Spleen (tissue), 11 donors: ENCODE measurements around the gene RAB1A. TPM values are rescaled to one million over a fixed set of nuclear protein-coding genes. Genes with fewer than 3 reads are reported as not detected.

ENCODE experiments used
- DNase-seq: peaks from one replicate; pipeline ENCODE4 v3.0.0-alpha.2; 2020
- H3K27ac ChIP-seq, 8 donors: fragments of 200-600 bp; sonication (generic) in 7 of 8; 1 replicate in 4 of 8; 2 replicates in 4 of 8; pipeline versions ENCODE4 v1.5.0 to v1.8.0; 2016 to 2021; ENCODE audit warnings: inconsistent platforms in 4 of 8, mild to moderate bottlenecking in 4 of 8, moderate library complexity in 1 of 8
- H3K27me3 ChIP-seq, 7 donors: fragments of 200-600 bp; sonication (generic) in 6 of 7; replicated peaks in 1 of 7; 1 replicate in 4 of 7; 2 replicates in 3 of 7; pipeline versions ENCODE4 v1.5.0 to v1.8.0; 2016 to 2021; ENCODE audit warnings: inconsistent platforms in 3 of 7, mild to moderate bottlenecking in 1 of 7
- H3K36me3 ChIP-seq, 6 donors: fragments of 200-600 bp; sonication (generic) in 5 of 6; 1 replicate in 4 of 6; 2 replicates in 2 of 6; pipeline versions ENCODE4 v1.5.0 to v1.8.0; 2016 to 2021; ENCODE audit warnings: inconsistent platforms in 2 of 6
- H3K4me1 ChIP-seq, 6 donors: fragments of 200-600 bp; sonication (generic) in 5 of 6; 1 replicate in 3 of 6; 2 replicates in 3 of 6; pipeline versions ENCODE4 v1.5.0 to v1.8.0; 2016 to 2021; ENCODE audit warnings: inconsistent platforms in 3 of 6
- H3K4me3 ChIP-seq, 8 donors: fragments of 200-600 bp; sonication (generic) in 7 of 8; 1 replicate in 4 of 8; 2 replicates in 4 of 8; pipeline versions ENCODE4 v1.5.0 to v1.8.0; 2016 to 2021; ENCODE audit warnings: inconsistent platforms in 4 of 8, mild to moderate bottlenecking in 4 of 8, moderate library complexity in 2 of 8
- H3K9me3 ChIP-seq, 8 donors: fragments of 200-600 bp; sonication (generic) in 7 of 8; 1 replicate in 4 of 8; 2 replicates in 4 of 8; pipeline versions ENCODE4 v1.5.0 to v1.8.0; 2016 to 2021; ENCODE audit warnings: inconsistent platforms in 4 of 8
- POLR2A ChIP-seq, 3 donors: fragments of 450-650 bp; IDR thresholded peaks; one replicate each; pipeline ENCODE4 v1.5.1; 2017; ENCODE audit warnings: antibody characterized with exemption in 3 of 3, mild to moderate bottlenecking in 1 of 3
- POLR2AphosphoS5 ChIP-seq, 3 donors: sonication (generic); formaldehyde crosslinking; IDR thresholded peaks; one replicate each; pipeline ENCODE4 v1.5.1; 2017; ENCODE audit warnings: antibody characterized with exemption in 3 of 3
- WGBS, 5 donors: extraction: QIAGEN DNeasy Blood & Tissue Kit in 3 of 5; methylation state at CpG; one replicate each; pipeline versions ENCODE4 v1.1.5 to v1.1.7; 2013 to 2018; 5-methylcytosine and 5-hydroxymethylcytosine counted together
- intact Hi-C: fragments of 100-400 bp; cut with DNase I; formaldehyde crosslinking; loops from one replicate; pipeline ENCODE4 v1.15.0; 2023; ENCODE audit warnings: low total_unique reads
- polyA plus RNA-seq, 3 donors: library from polyadenylated mRNA; stranded (reverse); fragments of 200-250 nt; gene quantifications; one replicate each; pipeline ENCODE4 v1.2.1, GENCODE V29; 2013
- total RNA-seq, 7 donors: library from RNA; depleted of rRNA in 3 of 7; stranded (reverse); fragments of >200 nt in 3 of 7; fragmentation: NEBNext Ultra II Directional in 4 of 7; extraction: Animal tissue kit (Norgen Biotek cat#: 25700) in 4 of 7; gene quantifications; one replicate each; pipeline versions ENCODE4 v1.1.0 to v1.2.1, GENCODE V29; 2016 to 2021
- TF ChIP-seq, protein P1 (sequence below), 11 experiments: fragments of 200-600 bp in 7 of 11; fragments of 450-650 bp in 4 of 11; sonication (generic) in 4 of 11; IDR thresholded peaks in 8 of 11; conservative IDR thresholded peaks in 3 of 11; 1 replicate in 7 of 11; 2 replicates in 4 of 11; pipeline versions ENCODE4 v1.4.0 to v1.8.0; 2016 to 2021; ENCODE audit warnings: antibody characterized with exemption in 11 of 11, inconsistent platforms in 4 of 11, mild to moderate bottlenecking in 1 of 11
- donor health status: healthy with polysubstance abuse.
- donor health status: DM: no; HTN: no; CAD: no; lungs with moderate emphysema.
- donor health status: DM: no; HTN: no; CAD: no.
- donor health status: Bipolar disorder and iron deficiency.
- donor health status: healthy.
- donor health status: DM: no; HTN: no; CAD: no.
- donor health status: DM: yes; HTN: yes; CAD: no.

RAB1A gene
- total and polyA plus RNA-seq, 10 donors = 47.7 to 101 (median 88.2) TPM

DNA sequence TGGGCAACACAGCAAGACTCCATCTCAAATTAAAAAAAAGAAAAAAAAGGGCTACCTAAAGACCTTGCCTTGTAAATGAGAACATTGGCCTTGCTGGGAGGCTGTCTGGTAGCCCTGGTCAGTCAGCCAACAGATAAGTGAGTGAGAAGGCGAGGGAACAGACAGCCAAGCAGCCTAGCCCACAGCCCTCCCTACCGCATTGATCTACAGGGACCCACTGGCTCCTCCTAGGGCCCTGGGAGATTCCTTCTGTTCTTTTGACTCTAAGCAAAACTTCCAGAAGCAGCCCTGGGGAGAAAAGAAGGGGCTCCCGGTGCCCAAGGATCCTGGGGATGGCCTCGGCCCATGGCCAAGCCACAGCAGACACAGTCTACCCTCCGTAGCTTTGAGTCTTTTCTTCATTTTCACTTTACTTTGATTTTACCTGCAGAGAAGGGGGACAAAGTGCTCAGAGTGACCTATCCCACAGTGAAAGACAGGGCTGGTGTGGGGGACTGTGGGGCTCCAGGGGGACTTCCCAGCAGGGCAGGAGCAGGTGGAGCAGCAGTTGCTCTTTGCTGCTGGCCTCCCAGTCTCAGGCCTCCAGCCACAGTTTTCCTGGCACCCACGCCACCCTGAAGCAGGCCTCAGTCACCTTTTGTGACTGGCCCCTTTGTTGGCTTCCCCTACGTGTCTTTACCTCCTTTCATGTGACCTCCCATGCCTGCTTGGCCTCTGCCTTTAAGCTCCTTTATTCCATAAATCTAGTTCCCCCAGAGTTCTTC lies 68.6 kb downstream of the RAB1A start:
- intact Hi-C loops = loop anchor here (10.0 kb wide), 1 partner anchor 63 kb away; no protein-coding TSS in a partner anchor
- H3K4me1 ChIP-seq = peaks cover 30 to 96% (median 63%) of the 10 kb centered on the region in 6 donors
- DNase-seq = no peak
- WGBS, 5 donors = 85 to 88% (median 87%) methylated on average over 7 of the region's 7 CpGs
- TF ChIP-seq POLR2AphosphoS5 (IDR thresholded peaks at IDR 0.05) (no peak), POLR2A (IDR thresholded peaks at IDR 0.05) (no peak)
- TF ChIP-seq, protein P1, sequence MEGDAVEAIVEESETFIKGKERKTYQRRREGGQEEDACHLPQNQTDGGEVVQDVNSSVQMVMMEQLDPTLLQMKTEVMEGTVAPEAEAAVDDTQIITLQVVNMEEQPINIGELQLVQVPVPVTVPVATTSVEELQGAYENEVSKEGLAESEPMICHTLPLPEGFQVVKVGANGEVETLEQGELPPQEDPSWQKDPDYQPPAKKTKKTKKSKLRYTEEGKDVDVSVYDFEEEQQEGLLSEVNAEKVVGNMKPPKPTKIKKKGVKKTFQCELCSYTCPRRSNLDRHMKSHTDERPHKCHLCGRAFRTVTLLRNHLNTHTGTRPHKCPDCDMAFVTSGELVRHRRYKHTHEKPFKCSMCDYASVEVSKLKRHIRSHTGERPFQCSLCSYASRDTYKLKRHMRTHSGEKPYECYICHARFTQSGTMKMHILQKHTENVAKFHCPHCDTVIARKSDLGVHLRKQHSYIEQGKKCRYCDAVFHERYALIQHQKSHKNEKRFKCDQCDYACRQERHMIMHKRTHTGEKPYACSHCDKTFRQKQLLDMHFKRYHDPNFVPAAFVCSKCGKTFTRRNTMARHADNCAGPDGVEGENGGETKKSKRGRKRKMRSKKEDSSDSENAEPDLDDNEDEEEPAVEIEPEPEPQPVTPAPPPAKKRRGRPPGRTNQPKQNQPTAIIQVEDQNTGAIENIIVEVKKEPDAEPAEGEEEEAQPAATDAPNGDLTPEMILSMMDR (IDR thresholded peaks at IDR 0.05 in 8 of 11, conservative IDR thresholded peaks at IDR 0.05 in 3 of 11) = no peak
- no peaks in the 10 kb centered on the region for H3K27me3 ChIP-seq
- H3K4me3 ChIP-seq = no peak overlapping the region
- H3K36me3 ChIP-seq = no peaks in the 10 kb centered on the region
- no peak overlapping the region for H3K27ac ChIP-seq
- H3K9me3 ChIP-seq = no peaks in the 10 kb centered on the region

DNA sequence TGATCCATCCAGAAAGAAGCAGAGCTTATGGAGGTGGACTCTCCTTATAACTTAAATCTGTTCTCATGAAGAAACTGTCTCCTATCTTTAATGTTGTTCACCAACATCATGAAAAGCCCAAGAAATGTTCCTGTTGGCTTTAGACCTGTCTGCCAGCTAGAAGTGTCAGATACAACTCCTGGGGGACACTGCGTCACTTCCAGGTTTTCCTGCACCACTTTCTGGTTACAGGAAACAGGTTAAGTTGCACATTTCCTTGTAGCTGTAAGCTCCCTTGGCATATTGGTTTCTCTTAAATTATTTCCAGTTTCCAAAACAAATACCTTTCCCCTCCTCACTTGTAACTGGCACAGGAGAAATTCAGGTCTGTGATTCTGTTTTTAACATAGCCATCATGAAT lies 70.8 kb downstream of the RAB1A start:
- intact Hi-C loops = no loop called here
- no peaks in the 10 kb centered on the region for H3K27me3 ChIP-seq
- no peak for TF ChIP-seq POLR2A (IDR thresholded peaks at IDR 0.05)
- TF ChIP-seq POLR2AphosphoS5 (IDR thresholded peaks at IDR 0.05) = peak in 1 of 3 donors; percentile 74
- TF ChIP-seq, protein P1 (IDR thresholded peaks at IDR 0.05 in 8 of 11, conservative IDR thresholded peaks at IDR 0.05 in 3 of 11) = no peak
- no peak overlapping the region for H3K4me3 ChIP-seq
- WGBS, 5 donors = 35 to 59% (median 44%) methylated on average over 1 of the region's 1 CpG
- no peaks in the 10 kb centered on the region for H3K36me3 ChIP-seq
- peak overlapping the region in 6 of 8 donors; percentile 21 to 65 (median 50) for H3K27ac ChIP-seq
- DNase-seq = no peak
- H3K9me3 ChIP-seq = no peaks in the 10 kb centered on the region
- peaks cover 30 to 90% (median 61%) of the 10 kb centered on the region in 6 donors for H3K4me1 ChIP-seq

DNA sequence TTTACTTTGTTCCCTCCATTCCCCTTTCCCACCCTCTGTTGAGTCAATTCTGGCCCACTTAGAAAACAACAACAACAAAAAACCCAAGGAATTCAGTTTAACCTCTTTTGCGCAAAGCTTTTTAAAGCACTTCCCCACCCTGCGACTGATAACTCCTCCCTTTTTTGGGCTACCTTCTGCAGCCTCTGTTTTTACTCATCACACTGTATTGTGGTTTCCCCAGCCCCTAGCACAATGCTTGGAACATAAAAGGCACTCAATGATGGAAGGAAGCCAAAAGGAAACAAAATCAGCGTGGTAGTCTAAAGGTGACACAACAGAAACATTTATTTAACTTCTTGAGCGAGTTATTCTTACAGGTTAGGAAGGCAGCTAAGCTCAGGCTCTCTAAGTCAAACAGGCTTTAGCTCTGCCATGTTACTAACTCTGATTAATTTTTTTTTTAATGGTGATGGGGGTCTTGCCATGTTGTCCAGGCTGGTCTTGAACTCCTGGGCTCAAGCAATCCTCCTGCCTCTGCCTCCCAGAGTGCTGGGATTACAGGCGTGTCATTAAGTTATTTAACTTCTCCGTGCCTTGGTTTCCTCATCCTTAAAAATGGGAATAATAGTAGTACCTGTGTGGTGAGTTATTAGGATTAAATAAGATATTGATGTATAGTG lies 72.4 kb downstream of the RAB1A start:
- DNase-seq = no peak
- TF ChIP-seq POLR2AphosphoS5 (IDR thresholded peaks at IDR 0.05) (no peak), POLR2A (IDR thresholded peaks at IDR 0.05) (no peak)
- TF ChIP-seq, protein P1 (IDR thresholded peaks at IDR 0.05 in 8 of 11, conservative IDR thresholded peaks at IDR 0.05 in 3 of 11) = no peak
- H3K4me3 ChIP-seq = peak overlapping the region; percentile 70 to 99 (median 94)
- intact Hi-C loops = no loop called here
- no peaks in the 10 kb centered on the region for H3K9me3 ChIP-seq
- WGBS, 5 donors = 33 to 43% (median 37%) methylated on average over 6 of the region's 6 CpGs
- H3K27ac ChIP-seq = peak overlapping the region in 7 of 8 donors; percentile 87 to 93 (median 92)
- no peaks in the 10 kb centered on the region for H3K27me3 ChIP-seq
- peaks cover 40 to 90% (median 69%) of the 10 kb centered on the region in 6 donors for H3K4me1 ChIP-seq
- H3K36me3 ChIP-seq = no peaks in the 10 kb centered on the region

DNA sequence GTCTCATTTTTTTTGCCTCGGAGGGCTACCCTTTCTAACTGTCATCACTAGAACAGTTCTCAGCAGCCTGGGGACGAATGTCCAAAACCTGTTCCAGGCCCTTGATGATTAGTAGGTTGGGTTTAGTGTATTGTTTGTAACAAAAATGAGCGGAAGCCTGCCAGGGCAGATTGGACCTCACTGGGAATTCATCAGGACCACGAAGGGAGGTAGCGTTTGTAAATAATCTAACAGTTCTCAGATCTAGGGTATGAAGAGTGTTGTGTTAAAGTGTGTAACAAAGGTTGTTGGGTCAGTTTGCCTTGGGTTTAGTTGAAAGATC lies 72.9 kb downstream of the RAB1A start:
- H3K36me3 ChIP-seq = no peaks in the 10 kb centered on the region
- peak overlapping the region; percentile 80 to 93 (median 91) for H3K27ac ChIP-seq
- no peaks in the 10 kb centered on the region for H3K27me3 ChIP-seq
- TF ChIP-seq, protein P1 (IDR thresholded peaks at IDR 0.05 in 8 of 11, conservative IDR thresholded peaks at IDR 0.05 in 3 of 11) = no peak
- no peak for TF ChIP-seq POLR2A (IDR thresholded peaks at IDR 0.05)
- no peak for TF ChIP-seq POLR2AphosphoS5 (IDR thresholded peaks at IDR 0.05)
- no peak for DNase-seq
- H3K9me3 ChIP-seq = no peaks in the 10 kb centered on the region
- intact Hi-C loops = no loop called here
- peak overlapping the region; percentile 70 to 99 (median 94) for H3K4me3 ChIP-seq
- WGBS, 5 donors = 2 to 7% (median 7%) methylated on average over 5 of the region's 5 CpGs
- peaks cover 40 to 90% (median 71%) of the 10 kb centered on the region in 6 donors for H3K4me1 ChIP-seq
